Measurements from ENCODE around the gene MVD. TPM values are rescaled to one million over a fixed set of nuclear protein-coding genes. Genes with fewer than 3 reads are reported as not detected.

The MVD gene
- total and polyA plus RNA-seq, 2 experiments from 2014 or later, result 95.3 to 149 TPM

DNA sequence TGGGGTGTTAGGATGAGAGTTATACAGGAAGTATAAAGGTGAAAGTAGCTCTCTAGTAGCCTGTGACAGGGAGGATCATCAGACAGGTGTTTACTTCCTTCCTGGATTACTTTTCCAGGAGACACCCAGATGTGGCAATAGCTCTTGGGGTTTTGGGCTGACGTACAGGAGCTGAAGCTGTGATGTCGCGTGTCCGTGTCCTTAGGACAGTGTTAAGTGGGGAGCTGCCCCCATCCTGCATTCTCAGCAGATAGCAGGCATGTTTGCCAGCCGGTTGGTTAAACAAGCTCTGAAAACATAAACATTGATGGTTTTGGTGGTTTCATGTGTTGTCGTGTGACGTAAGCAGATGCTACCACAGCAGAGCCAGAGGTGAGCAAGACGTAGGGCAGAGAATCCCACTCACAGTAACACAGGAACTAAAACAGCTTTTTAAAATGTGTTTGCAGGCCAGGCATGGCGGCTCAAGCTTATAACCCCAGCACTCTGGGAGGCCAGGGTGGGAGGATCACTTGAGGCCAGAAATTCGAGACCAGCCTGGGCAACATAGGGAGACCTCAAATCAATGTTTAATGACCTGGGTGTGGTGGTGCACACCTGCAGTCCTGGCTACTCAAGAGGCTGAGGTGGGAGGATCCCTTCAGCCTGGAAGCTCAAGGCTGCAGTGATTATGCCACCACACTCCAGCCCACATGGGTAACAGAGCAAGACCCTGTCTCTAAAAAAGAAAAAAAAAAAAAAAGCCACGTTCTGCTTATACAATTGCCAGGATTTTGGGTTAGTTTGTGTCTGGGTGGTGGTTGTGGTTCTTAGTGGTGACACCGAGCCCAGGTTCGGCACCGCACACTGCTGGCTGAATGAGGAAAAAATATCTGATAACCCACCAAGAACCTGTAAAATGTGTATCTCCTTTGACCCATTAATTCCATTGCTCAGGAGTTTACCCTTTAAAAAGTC lies 42.8 kb downstream of the MVD start:
- no peak overlapping the region for H3K27ac ChIP-seq (ENCODE audit: low read depth)
- no peak overlapping the region for H3K4me3 ChIP-seq
- 0 out of 2 replicates have a peak, but pooled peaks cover 4% of the 10 kb centered on the region for H3F3A ChIP-seq (replicated peaks; ENCODE audit: low read depth)
- TF ChIP-seq JUNB (IDR thresholded peaks at IDR 0.05; ENCODE audit: unreplicated experiment), result no peak
- TF ChIP-seq STAT1 (IDR thresholded peaks at IDR 0.05; ENCODE audit: unreplicated experiment), result no peak
- no peak for TF ChIP-seq NANOG (IDR thresholded peaks at IDR 0.05; ENCODE audit: borderline replicate concordance)
- TF ChIP-seq ZNF331 (CRISPR knock-in tag; IDR thresholded peaks at IDR 0.05; ENCODE audit: low read depth), result no peak
- TF ChIP-seq, protein P1, sequence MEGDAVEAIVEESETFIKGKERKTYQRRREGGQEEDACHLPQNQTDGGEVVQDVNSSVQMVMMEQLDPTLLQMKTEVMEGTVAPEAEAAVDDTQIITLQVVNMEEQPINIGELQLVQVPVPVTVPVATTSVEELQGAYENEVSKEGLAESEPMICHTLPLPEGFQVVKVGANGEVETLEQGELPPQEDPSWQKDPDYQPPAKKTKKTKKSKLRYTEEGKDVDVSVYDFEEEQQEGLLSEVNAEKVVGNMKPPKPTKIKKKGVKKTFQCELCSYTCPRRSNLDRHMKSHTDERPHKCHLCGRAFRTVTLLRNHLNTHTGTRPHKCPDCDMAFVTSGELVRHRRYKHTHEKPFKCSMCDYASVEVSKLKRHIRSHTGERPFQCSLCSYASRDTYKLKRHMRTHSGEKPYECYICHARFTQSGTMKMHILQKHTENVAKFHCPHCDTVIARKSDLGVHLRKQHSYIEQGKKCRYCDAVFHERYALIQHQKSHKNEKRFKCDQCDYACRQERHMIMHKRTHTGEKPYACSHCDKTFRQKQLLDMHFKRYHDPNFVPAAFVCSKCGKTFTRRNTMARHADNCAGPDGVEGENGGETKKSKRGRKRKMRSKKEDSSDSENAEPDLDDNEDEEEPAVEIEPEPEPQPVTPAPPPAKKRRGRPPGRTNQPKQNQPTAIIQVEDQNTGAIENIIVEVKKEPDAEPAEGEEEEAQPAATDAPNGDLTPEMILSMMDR (conservative IDR thresholded peaks at IDR 0.05; ENCODE audit: low read depth in 2 of 2), result no peak
- TF ChIP-seq, protein P2, sequence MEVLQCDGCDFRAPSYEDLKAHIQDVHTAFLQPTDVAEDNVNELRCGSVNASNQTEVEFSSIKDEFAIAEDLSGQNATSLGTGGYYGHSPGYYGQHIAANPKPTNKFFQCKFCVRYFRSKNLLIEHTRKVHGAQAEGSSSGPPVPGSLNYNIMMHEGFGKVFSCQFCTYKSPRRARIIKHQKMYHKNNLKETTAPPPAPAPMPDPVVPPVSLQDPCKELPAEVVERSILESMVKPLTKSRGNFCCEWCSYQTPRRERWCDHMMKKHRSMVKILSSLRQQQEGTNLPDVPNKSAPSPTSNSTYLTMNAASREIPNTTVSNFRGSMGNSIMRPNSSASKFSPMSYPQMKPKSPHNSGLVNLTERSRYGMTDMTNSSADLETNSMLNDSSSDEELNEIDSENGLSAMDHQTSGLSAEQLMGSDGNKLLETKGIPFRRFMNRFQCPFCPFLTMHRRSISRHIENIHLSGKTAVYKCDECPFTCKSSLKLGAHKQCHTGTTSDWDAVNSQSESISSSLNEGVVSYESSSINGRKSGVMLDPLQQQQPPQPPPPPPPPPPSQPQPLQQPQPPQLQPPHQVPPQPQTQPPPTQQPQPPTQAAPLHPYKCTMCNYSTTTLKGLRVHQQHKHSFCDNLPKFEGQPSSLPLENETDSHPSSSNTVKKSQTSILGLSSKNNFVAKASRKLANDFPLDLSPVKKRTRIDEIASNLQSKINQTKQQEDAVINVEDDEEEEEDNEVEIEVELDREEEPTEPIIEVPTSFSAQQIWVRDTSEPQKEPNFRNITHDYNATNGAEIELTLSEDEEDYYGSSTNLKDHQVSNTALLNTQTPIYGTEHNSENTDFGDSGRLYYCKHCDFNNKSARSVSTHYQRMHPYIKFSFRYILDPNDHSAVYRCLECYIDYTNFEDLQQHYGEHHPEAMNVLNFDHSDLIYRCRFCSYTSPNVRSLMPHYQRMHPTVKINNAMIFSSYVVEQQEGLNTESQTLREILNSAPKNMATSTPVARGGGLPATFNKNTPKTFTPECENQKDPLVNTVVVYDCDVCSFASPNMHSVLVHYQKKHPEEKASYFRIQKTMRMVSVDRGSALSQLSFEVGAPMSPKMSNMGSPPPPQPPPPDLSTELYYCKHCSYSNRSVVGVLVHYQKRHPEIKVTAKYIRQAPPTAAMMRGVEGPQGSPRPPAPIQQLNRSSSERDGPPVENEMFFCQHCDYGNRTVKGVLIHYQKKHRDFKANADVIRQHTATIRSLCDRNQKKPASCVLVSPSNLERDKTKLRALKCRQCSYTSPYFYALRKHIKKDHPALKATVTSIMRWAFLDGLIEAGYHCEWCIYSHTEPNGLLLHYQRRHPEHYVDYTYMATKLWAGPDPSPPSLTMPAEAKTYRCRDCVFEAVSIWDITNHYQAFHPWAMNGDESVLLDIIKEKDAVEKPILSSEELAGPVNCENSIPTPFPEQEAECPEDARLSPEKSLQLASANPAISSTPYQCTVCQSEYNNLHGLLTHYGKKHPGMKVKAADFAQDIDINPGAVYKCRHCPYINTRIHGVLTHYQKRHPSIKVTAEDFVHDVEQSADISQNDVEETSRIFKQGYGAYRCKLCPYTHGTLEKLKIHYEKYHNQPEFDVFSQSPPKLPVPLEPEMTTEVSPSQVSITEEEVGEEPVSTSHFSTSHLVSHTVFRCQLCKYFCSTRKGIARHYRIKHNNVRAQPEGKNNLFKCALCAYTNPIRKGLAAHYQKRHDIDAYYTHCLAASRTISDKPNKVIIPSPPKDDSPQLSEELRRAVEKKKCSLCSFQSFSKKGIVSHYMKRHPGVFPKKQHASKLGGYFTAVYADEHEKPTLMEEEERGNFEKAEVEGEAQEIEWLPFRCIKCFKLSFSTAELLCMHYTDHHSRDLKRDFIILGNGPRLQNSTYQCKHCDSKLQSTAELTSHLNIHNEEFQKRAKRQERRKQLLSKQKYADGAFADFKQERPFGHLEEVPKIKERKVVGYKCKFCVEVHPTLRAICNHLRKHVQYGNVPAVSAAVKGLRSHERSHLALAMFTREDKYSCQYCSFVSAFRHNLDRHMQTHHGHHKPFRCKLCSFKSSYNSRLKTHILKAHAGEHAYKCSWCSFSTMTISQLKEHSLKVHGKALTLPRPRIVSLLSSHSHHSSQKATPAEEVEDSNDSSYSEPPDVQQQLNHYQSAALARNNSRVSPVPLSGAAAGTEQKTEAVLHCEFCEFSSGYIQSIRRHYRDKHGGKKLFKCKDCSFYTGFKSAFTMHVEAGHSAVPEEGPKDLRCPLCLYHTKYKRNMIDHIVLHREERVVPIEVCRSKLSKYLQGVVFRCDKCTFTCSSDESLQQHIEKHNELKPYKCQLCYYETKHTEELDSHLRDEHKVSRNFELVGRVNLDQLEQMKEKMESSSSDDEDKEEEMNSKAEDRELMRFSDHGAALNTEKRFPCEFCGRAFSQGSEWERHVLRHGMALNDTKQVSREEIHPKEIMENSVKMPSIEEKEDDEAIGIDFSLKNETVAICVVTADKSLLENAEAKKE (CRISPR knock-in tag; IDR thresholded peaks at IDR 0.05), result no peak
- no peak for TF ChIP-seq EZH2 (IDR thresholded peaks at IDR 0.05; ENCODE audit: low read depth, unreplicated experiment)
- no peak for TF ChIP-seq ZNF114 (CRISPR knock-in tag; IDR thresholded peaks at IDR 0.05)
- TF ChIP-seq, protein P3, sequence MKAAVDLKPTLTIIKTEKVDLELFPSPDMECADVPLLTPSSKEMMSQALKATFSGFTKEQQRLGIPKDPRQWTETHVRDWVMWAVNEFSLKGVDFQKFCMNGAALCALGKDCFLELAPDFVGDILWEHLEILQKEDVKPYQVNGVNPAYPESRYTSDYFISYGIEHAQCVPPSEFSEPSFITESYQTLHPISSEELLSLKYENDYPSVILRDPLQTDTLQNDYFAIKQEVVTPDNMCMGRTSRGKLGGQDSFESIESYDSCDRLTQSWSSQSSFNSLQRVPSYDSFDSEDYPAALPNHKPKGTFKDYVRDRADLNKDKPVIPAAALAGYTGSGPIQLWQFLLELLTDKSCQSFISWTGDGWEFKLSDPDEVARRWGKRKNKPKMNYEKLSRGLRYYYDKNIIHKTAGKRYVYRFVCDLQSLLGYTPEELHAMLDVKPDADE (IDR thresholded peaks at IDR 0.05), result no peak
- no peak for TF ChIP-seq CREB1 (CRISPR knock-in tag; IDR thresholded peaks at IDR 0.05; ENCODE audit: low read depth)
- TF ChIP-seq EZH2phosphoT487 (IDR thresholded peaks at IDR 0.05; ENCODE audit: unreplicated experiment), result no peak
- TF ChIP-seq POLR2AphosphoS5 (IDR thresholded peaks at IDR 0.05; ENCODE audit: low read depth), result no peak
- TF ChIP-seq, protein P4, sequence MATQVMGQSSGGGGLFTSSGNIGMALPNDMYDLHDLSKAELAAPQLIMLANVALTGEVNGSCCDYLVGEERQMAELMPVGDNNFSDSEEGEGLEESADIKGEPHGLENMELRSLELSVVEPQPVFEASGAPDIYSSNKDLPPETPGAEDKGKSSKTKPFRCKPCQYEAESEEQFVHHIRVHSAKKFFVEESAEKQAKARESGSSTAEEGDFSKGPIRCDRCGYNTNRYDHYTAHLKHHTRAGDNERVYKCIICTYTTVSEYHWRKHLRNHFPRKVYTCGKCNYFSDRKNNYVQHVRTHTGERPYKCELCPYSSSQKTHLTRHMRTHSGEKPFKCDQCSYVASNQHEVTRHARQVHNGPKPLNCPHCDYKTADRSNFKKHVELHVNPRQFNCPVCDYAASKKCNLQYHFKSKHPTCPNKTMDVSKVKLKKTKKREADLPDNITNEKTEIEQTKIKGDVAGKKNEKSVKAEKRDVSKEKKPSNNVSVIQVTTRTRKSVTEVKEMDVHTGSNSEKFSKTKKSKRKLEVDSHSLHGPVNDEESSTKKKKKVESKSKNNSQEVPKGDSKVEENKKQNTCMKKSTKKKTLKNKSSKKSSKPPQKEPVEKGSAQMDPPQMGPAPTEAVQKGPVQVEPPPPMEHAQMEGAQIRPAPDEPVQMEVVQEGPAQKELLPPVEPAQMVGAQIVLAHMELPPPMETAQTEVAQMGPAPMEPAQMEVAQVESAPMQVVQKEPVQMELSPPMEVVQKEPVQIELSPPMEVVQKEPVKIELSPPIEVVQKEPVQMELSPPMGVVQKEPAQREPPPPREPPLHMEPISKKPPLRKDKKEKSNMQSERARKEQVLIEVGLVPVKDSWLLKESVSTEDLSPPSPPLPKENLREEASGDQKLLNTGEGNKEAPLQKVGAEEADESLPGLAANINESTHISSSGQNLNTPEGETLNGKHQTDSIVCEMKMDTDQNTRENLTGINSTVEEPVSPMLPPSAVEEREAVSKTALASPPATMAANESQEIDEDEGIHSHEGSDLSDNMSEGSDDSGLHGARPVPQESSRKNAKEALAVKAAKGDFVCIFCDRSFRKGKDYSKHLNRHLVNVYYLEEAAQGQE (IDR thresholded peaks at IDR 0.05; ENCODE audit: unreplicated experiment), result no peak
- no peaks in the 10 kb centered on the region for H3K9me3 Mint-ChIP-seq
- peaks cover 15% of the 10 kb centered on the region for H4K20me1 ChIP-seq (replicated peaks; ENCODE audit: insufficient read depth)
- ATAC-seq, result no peak
- peaks cover 29% of the 10 kb centered on the region for H3K79me2 ChIP-seq (replicated peaks; ENCODE audit: insufficient read depth)
- peaks cover 37% of the 10 kb centered on the region for H3K36me3 Mint-ChIP-seq (ENCODE audit: low read depth)
- H3K27me3 ChIP-seq (ENCODE audit: insufficient read depth), result no peaks in the 10 kb centered on the region
- no peak overlapping the region for H3K4me3 Mint-ChIP-seq
- peaks cover 9% of the 10 kb centered on the region for H3K27me3 Mint-ChIP-seq (ENCODE audit: insufficient read depth, low read depth, poor library complexity)
- H3K27ac Mint-ChIP-seq, result no peak overlapping the region
- H3K4me1 Mint-ChIP-seq, result peaks cover 34% of the 10 kb centered on the region
- DNase-seq (ENCODE audit: low spot score), result no peak
- H3K36me3 ChIP-seq (ENCODE audit: insufficient read depth), result no peaks in the 10 kb centered on the region; the same call in 1 of the 2 replicates
- no peak overlapping the region for H2AFZ ChIP-seq
- H3K9me2 ChIP-seq (ENCODE audit: insufficient read depth), result no peaks in the 10 kb centered on the region
- no peaks in the 10 kb centered on the region for H3K4me1 ChIP-seq (ENCODE audit: insufficient read depth)
- H3K4me2 ChIP-seq, result no peak overlapping the region

Data from GM23338 (cell line).